GM10266 (cell line): ENCODE results near the gene RHOT2.

Experiments used
- DNase-seq: peaks from one replicate; pipeline ENCODE4 v3.0.0; 2012; ENCODE audit errors: extremely low spot score
- CTCF ChIP-seq: IDR thresholded peaks from 2 replicates; pipeline ENCODE4 v1.5.1; 2012; ENCODE audit warnings: mild to moderate bottlenecking, low read depth; ENCODE audit not compliant: control insufficient read depth, insufficient read depth; ENCODE audit errors: missing control alignments

RHOT2 gene

DNA sequence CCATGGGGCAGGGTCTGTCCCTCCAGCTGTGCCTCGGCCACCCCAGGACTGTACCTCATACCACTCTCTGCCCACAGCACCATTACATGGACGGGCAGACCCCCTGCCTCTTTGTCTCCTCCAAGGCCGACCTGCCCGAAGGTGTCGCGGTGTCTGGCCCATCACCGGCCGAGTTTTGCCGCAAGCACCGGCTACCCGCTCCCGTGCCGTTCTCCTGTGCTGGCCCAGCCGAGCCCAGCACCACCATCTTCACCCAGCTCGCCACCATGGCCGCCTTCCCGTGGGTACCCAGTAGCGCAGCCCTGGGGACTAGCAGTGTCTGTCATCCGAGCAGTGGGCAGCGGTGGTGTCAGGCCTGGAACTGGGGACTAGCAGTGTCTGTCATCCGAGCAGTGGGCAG is 4.9 kb downstream of the RHOT2 start:
- TF ChIP-seq CTCF: no peak
- no peak for DNase-seq

DNA sequence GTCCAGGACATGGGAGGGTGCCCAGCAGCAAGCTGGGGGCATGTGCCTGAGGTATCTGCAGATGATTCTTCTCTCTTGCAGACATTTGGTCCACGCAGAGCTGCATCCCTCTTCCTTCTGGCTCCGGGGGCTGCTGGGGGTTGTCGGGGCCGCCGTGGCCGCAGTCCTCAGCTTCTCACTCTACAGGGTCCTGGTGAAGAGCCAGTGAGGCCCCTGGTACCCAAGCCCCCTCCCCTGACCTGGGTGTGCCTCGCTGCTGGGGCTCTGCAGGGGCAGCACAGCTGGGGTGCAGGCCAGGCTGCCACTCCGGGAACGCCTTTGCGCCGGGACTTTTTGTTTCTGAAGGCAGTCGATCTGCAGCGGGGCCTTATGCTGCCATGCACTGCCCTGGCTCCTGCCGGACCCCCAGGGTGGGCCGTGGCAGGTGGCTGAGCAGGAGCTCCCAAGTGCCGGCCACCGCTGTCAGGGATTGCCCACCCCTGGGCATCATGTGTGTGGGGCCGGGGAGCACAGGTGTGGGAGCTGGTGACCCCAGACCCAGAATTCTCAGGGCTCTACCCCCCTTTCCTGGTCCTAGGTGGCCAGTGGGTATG is 5.6 kb downstream of the RHOT2 start:
- DNase-seq: no peak
- no peak for TF ChIP-seq CTCF

- TF ChIP-seq CTCF: no peak
- no peak for DNase-seq
Observed at GRCh38 chr16:674214-674881, 6.4 kb downstream of the RHOT2 start.

- DNase-seq: no peak
Observed at GRCh38 chr16:674968-675883, 7.3 kb downstream of the RHOT2 start, which contains the start of gene RHBDL1. Gene RHBDL1 (plus strand): TSS chr16:675671. CDS start chr16:675791, 120 bp downstream.

GRCh38 chr16:675884-676564 is 8.1 kb downstream of the RHOT2 start:
- no peak for DNase-seq
- TF ChIP-seq CTCF: no peak

More at GRCh38 chr16:674968-675883, 7.3 kb downstream of the RHOT2 start, which contains the start of gene RHBDL1:
- no peak for TF ChIP-seq CTCF

DNA sequence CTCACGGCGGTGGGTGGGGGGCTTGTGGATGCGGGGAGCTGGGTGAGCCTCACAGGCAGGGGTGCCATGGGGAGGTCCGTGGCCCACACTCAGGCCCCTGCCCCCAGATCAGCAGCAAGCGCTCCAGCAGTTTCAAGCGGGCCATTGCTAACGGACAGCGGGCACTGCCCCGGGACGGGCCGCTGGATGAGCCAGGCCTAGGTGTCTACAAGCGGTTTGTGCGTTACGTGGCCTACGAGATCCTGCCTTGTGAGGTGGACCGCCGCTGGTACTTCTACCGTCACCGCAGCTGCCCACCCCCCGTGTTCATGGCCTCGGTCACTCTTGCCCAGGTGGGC is 8.6 kb downstream of the RHOT2 start:
- no peak for DNase-seq
- no peak for TF ChIP-seq CTCF
